GM12891 (cell line): ENCODE results near the gene KDM2B.
A peak's percentile ranks its signal among the peaks of the same experiment; 100 is the strongest.

Experiments
- POLR2A ChIP-seq: IDR thresholded peaks from 2 replicates; pipeline ENCODE4 v1.6.1; 2011; ENCODE audit warnings: low read depth, low read length, control low read depth
- POLR2AphosphoS5 ChIP-seq: IDR thresholded peaks from 2 replicates; pipeline ENCODE4 v1.6.1; 2011; ENCODE audit warnings: low read depth, low read length, control low read depth
- SPI1 ChIP-seq: IDR thresholded peaks from 2 replicates; pipeline ENCODE4 v1.6.1; 2011; ENCODE audit warnings: low read depth, low read length, control low read depth
- TAF1 ChIP-seq: IDR thresholded peaks from 2 replicates; pipeline ENCODE4 v1.6.1; 2011; ENCODE audit warnings: low read depth, low read length, control low read depth

DNA sequence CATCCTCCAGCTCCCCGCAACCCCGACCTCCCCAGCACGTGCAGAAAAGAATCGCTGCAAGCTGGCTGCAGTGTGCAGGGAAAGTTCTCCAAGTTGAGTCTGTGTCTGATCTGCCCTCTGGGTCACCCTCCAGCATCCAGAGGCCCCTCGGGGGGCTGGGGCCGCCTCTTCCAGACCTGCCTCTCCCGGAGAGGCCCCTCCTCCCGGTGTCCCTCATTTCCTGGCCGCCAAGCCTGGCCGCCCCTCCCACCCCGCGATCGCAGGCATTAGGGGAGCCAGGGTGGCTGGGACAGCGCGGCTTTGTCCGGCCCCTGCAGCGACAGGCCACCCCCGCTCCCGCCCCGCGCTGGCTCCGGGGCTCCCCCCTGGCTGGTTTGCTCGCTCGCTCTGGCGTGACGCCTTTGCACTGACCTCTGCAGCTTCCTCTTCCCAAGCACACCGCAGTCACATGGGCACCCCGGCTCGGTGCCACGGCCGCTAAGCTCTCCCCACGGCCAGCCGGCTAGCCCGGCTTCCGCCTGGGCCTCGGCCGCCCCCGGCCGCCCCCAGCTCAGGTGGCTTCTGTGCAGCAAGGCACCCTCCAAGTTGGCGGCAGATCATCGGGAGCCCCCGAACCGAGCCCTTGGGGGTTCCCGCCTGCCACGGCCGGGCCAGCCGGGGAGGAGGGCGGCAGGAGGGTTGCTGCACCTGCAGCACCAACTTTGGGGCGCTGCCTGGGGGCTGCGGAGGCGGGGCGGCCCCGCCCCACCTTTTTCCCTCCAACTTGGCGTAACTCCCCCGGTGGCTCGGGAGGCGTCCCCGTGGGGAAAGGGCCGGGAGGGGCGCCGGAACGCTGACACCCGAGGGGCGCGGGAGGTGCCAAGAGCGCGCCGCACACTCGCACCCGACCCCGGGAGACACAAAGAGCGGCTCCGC is 43.7 kb downstream of the KDM2B start:
- TF ChIP-seq POLR2AphosphoS5: no peak
- peak; percentile 67; the same call in 1 of the 2 replicates for TF ChIP-seq POLR2A
- peak; percentile 53; the same call in 1 of the 2 replicates for TF ChIP-seq SPI1
- peak; percentile 21; the same call in 1 of the 2 replicates for TF ChIP-seq TAF1
